DOHH2 (cell line): ENCODE measurements around the gene RIMOC1.
"Not testable (repeated sequence)": the region's sequence is repeated elsewhere in the genome, so short reads cannot be mapped to it uniquely, and the experiment has no call there.

ENCODE experiments used
- H3F3A ChIP-seq: fragments of 200-600 bp; sonication (generic), shearing (Covaris generic); 2 replicates; pipeline ENCODE4 v1.6.0; 2016; ENCODE audit warnings: antibody characterized with exemption, mild to moderate bottlenecking; ENCODE audit not compliant: control insufficient read depth, insufficient read depth
- H3K27ac ChIP-seq: fragments of 200-600 bp; sonication (generic); 2 replicates; pipeline ENCODE4 v1.5.1; 2014; ENCODE audit warnings: low read depth, mild to moderate bottlenecking, low read length, moderate library complexity
- H3K27me3 ChIP-seq: fragments of 200-600 bp; sonication (generic); 2 replicates; pipeline ENCODE4 v1.6.1; 2014; ENCODE audit warnings: mild to moderate bottlenecking, low read length, mixed read lengths; ENCODE audit not compliant: control insufficient read depth
- H3K36me3 ChIP-seq: fragments of 200-600 bp; sonication (generic); 2 replicates; pipeline ENCODE4 v1.6.1; 2014; ENCODE audit warnings: mild to moderate bottlenecking, low read length, moderate library complexity, mixed read lengths; ENCODE audit not compliant: control insufficient read depth
- H3K4me1 ChIP-seq: fragments of 200-600 bp; sonication (generic); 2 replicates; pipeline ENCODE4 v1.6.1; 2014; ENCODE audit warnings: mild to moderate bottlenecking, low read length, mixed read lengths; ENCODE audit not compliant: control insufficient read depth
- H3K4me2 ChIP-seq: fragments of 200-600 bp; sonication (generic); 2 replicates; pipeline ENCODE4 v1.6.0; 2014; ENCODE audit warnings: mild to moderate bottlenecking, low read length, moderate library complexity
- H3K4me3 ChIP-seq: fragments of 200-600 bp; sonication (generic); 2 replicates; pipeline ENCODE4 v1.5.1; 2014; ENCODE audit warnings: mild to moderate bottlenecking, low read length, mixed read lengths
- H3K79me2 ChIP-seq: fragments of 200-600 bp; sonication (generic); 2 replicates; pipeline ENCODE4 v1.6.1; 2014; ENCODE audit warnings: mild to moderate bottlenecking, low read length, mixed read lengths; ENCODE audit not compliant: control insufficient read depth
- H3K9me2 ChIP-seq: fragments of 200-600 bp; sonication (generic); replicated peaks from 2 replicates; pipeline ENCODE4 v1.6.1; 2014; ENCODE audit warnings: mild to moderate bottlenecking, low read length, mixed read lengths; ENCODE audit not compliant: control insufficient read depth
- H3K9me3 ChIP-seq: fragments of 200-600 bp; sonication (generic); 2 replicates; pipeline ENCODE4 v1.6.1; 2014; ENCODE audit warnings: antibody characterized with exemption, low read length, mixed read lengths; ENCODE audit not compliant: control insufficient read depth, insufficient read depth
- H4K20me1 ChIP-seq: fragments of 200-600 bp; sonication (generic); 2 replicates; pipeline ENCODE4 v1.6.0; 2014; ENCODE audit warnings: low read depth, mild to moderate bottlenecking, antibody characterized with exemption, low read length, moderate library complexity; ENCODE audit not compliant: control insufficient read depth, insufficient read depth
- EZH2phosphoT487 ChIP-seq: fragments of 200-600 bp; sonication (generic); IDR thresholded peaks from 2 replicates; pipeline ENCODE4 v1.6.1; 2017; ENCODE audit warnings: borderline replicate concordance, mild to moderate bottlenecking, antibody characterized with exemption, low read length, moderate library complexity, mixed read lengths
- TF ChIP-seq, protein P1 (sequence below): fragments of 200-600 bp; sonication (generic); IDR thresholded peaks from one replicate; pipeline ENCODE4 v1.5.1; 2014; ENCODE audit warnings: antibody characterized with exemption, mild to moderate bottlenecking, low read depth, low read length; ENCODE audit not compliant: poor library complexity, severe bottlenecking

Gene RIMOC1

DNA sequence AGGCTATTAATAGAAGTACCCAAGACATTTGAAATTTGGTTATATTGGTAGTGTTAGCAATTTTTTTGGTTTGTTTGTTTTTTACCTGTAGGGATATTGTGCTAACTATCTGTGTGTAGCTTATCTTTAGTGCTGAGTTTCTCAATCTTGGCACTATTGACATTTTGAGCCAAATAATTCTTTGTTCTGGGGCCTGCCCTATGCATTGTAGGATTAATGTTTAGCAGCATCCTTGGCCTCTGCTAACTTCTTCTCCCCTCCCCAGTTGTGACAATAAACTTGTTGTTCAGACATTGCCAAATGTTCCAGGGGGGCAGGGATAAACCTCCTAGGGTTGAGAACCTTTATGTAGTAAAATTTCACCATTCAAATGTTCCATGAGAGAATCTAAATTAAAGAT is 24.9 kb downstream of the RIMOC1 start:
- H3K4me2 ChIP-seq, result no peak overlapping the region

DNA sequence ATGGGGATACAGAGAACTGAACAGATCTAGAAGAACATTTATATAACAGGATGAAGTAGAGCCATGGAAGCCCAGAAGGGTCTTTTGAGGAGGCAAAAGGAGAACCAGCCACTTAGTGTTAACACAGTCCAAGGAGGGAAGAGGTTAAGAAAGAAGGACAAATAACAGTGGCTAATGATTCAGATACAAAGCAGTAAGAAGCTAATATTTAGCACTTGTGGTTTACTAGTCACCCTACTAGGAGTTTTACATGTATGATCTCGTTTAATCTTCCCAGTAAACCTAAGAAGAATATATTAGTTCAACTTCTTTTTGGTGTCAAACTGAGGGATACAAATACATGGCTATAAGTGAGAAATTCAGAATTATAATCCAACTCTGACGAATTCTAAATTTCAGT is 28.6 kb downstream of the RIMOC1 start:
- TF ChIP-seq, protein P1, sequence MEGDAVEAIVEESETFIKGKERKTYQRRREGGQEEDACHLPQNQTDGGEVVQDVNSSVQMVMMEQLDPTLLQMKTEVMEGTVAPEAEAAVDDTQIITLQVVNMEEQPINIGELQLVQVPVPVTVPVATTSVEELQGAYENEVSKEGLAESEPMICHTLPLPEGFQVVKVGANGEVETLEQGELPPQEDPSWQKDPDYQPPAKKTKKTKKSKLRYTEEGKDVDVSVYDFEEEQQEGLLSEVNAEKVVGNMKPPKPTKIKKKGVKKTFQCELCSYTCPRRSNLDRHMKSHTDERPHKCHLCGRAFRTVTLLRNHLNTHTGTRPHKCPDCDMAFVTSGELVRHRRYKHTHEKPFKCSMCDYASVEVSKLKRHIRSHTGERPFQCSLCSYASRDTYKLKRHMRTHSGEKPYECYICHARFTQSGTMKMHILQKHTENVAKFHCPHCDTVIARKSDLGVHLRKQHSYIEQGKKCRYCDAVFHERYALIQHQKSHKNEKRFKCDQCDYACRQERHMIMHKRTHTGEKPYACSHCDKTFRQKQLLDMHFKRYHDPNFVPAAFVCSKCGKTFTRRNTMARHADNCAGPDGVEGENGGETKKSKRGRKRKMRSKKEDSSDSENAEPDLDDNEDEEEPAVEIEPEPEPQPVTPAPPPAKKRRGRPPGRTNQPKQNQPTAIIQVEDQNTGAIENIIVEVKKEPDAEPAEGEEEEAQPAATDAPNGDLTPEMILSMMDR, result no peak
- TF ChIP-seq EZH2phosphoT487, result no peak
- Histone ChIP-seq H4K20me1 (no peaks in the 10 kb centered on the region), H3K4me1 (no peaks in the 10 kb centered on the region), H3F3A (no peaks in the 10 kb centered on the region), H3K4me3 (no peak overlapping the region), H3K9me3 (no peaks in the 10 kb centered on the region), H3K9me2 (no peaks in the 10 kb centered on the region), H3K4me2 (no peak overlapping the region), H3K36me3 (peaks cover 68% of the 10 kb centered on the region), H3K79me2 (no peaks in the 10 kb centered on the region), H3K27me3 (no peaks in the 10 kb centered on the region), H3K27ac (no peak overlapping the region)

More for the DNA sequence above, 24.9 kb downstream of the RIMOC1 start:
- H3K9me2 ChIP-seq, result no peaks in the 10 kb centered on the region
- H3K4me3 ChIP-seq, result no peak overlapping the region
- peaks cover 23% of the 10 kb centered on the region for H3K4me1 ChIP-seq
- H4K20me1 ChIP-seq, result no peaks in the 10 kb centered on the region
- H3K79me2 ChIP-seq, result peaks cover 22% of the 10 kb centered on the region
- no peaks in the 10 kb centered on the region for H3K9me3 ChIP-seq
- H3K27ac ChIP-seq, result no peak overlapping the region
- no peak for TF ChIP-seq EZH2phosphoT487
- TF ChIP-seq, protein P1, result no peak
- no peaks in the 10 kb centered on the region for H3K27me3 ChIP-seq
- peaks cover 40% of the 10 kb centered on the region for H3K36me3 ChIP-seq
- peaks cover 4% of the 10 kb centered on the region; the same call in 1 of the 2 replicates for H3F3A ChIP-seq

DNA sequence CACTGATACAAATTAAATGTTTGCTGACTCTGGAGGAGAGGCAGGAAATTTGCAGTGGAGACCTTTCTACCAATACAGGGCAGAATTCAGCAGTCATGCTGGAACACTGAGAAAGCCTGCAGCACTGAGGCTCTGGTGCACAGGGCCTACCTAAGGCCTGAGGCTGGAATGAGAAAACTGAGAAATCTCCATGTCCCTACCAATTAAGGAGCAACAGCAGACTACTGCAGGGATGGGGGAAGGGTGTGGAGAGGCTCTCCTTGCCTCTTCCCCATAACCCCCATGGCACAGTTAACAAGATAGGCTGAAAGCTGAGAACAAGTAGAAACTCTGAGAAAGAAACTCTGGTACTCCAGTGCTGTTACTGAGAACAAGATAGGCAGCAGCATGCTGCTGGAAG is 31.4 kb downstream of the RIMOC1 start:
- no peaks in the 10 kb centered on the region for H3K4me1 ChIP-seq
- no peak overlapping the region for H3K4me2 ChIP-seq
- H3K36me3 ChIP-seq, result peaks cover 58% of the 10 kb centered on the region
- H3K9me3 ChIP-seq, result no peaks in the 10 kb centered on the region
- H3K79me2 ChIP-seq, result no peaks in the 10 kb centered on the region
- TF ChIP-seq, protein P1, result no peak
- TF ChIP-seq EZH2phosphoT487, result no peak
- no peak overlapping the region for H3K4me3 ChIP-seq
- H4K20me1 ChIP-seq, result no peaks in the 10 kb centered on the region
- no peak overlapping the region for H3K27ac ChIP-seq
- no peaks in the 10 kb centered on the region for H3F3A ChIP-seq
- H3K9me2 ChIP-seq, result no peaks in the 10 kb centered on the region
- no peaks in the 10 kb centered on the region for H3K27me3 ChIP-seq

DNA sequence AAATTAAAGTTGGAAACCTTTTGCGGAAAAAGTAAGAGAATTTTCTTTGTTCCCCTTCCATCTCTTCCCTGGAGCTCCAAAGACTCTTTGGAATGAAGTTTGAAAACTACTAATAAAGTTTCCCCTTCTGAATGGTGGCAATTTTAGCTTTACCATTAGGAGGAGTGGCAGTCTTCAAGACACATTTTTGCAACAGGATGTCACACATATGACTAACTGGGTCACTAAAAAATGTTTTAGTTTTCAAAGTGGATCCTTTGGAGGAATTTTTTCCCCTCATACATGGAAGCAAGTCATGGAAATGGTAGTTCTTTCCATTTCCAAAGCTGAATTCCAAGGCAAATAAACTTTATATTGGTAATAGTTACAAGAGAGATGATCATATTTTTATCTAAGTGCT is 36.5 kb downstream of the RIMOC1 start:
- H3K79me2 ChIP-seq, result no peaks in the 10 kb centered on the region
- H3K4me1 ChIP-seq, result no peaks in the 10 kb centered on the region
- H3K9me3 ChIP-seq, result no peaks in the 10 kb centered on the region
- peaks cover 27% of the 10 kb centered on the region for H3K36me3 ChIP-seq
- H3F3A ChIP-seq, result no peaks in the 10 kb centered on the region
- H3K4me2 ChIP-seq, result no peak overlapping the region
- no peak overlapping the region for H3K4me3 ChIP-seq
- TF ChIP-seq EZH2phosphoT487, result no peak
- TF ChIP-seq, protein P1, result no peak
- no peaks in the 10 kb centered on the region for H3K9me2 ChIP-seq
- no peak overlapping the region for H3K27ac ChIP-seq
- no peaks in the 10 kb centered on the region for H4K20me1 ChIP-seq
- no peaks in the 10 kb centered on the region for H3K27me3 ChIP-seq

DNA sequence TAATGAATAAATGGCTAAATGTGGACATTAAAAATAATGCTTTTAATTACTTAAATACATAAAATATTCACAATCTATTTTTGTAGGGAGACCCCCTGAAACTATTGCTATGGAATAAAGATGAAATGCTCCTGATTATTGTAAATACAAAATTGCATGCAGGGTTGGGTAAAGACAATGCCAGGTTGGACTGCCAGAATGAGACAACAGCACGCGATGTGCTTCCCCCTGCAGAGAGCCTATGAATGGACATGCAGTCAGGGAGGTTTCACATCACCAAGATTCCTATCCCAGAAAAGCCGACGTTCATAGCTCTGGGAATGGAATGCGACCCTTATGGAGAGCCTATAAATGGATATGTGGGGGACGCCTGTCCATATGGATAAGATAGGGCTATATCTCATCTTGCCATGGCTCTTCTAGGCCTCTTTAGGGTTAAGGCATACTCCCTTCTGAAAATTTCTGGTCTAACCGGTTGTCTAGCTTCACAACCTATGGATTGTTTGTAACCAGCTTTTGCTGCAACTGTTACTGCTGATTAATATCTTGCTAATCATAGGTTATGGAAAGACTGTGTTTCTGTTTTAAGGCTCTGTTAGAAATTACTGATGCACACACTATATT is 41.3 kb downstream of the RIMOC1 start:
- not testable (repeated sequence) for H3K4me2 ChIP-seq, H3F3A ChIP-seq, H3K4me1 ChIP-seq, H3K4me3 ChIP-seq, H3K9me2 ChIP-seq, H3K9me3 ChIP-seq, H3K36me3 ChIP-seq, H3K27me3 ChIP-seq, H3K27ac ChIP-seq, H3K79me2 ChIP-seq, H4K20me1 ChIP-seq
